Measurements from ENCODE around the gene CFAP410. TPM values are rescaled to one million over a fixed set of nuclear protein-coding genes. Genes with fewer than 3 reads are reported as not detected.
"Not testable (repeated sequence)": the region's sequence is repeated elsewhere in the genome, so short reads cannot be mapped to it uniquely, and the experiment has no call there.

Gene CFAP410
- total RNA-seq, 3 donors from 2014 or later = 22.2 to 31.1 (median 27.8) TPM

- TF ChIP-seq POLR2AphosphoS5 (IDR thresholded peaks at IDR 0.05) (peak in 1 of 3 donors; percentile 47), POLR2A (IDR thresholded peaks at IDR 0.05) (no peak)
- Histone ChIP-seq H3K4me1 (no peaks in the 10 kb centered on the region), H3K27ac (no peak overlapping the region), H3K36me3 (no peaks in the 10 kb centered on the region), H3K27me3 (peaks cover 18 to 45% of the 10 kb centered on the region in 2 donors), H3K4me3 (no peak overlapping the region), H3K9me3 (no peaks in the 10 kb centered on the region)
- DNase-seq (ENCODE audit: low spot score in 2 of 2) = peak; percentile 77 to 79
- intact Hi-C loops (cut with DNase I; ENCODE audit: low total_unique reads) = no loop called here
These were observed 8.8 kb upstream of the CFAP410 start for GRCh38 chr21:44347911-44348451.

GRCh38 chr21:44345495-44345894 lies 6.3 kb upstream of the CFAP410 start:
- H3K4me1 ChIP-seq = no peaks in the 10 kb centered on the region
- intact Hi-C loops (cut with DNase I; ENCODE audit: low total_unique reads) = no loop called here
- H3K27me3 ChIP-seq = peaks cover 6 to 21% of the 10 kb centered on the region in 2 donors
- DNase-seq (ENCODE audit: low spot score in 2 of 2) = no peak
- H3K27ac ChIP-seq = no peak overlapping the region
- H3K4me3 ChIP-seq = no peak overlapping the region
- TF ChIP-seq POLR2AphosphoS5 (IDR thresholded peaks at IDR 0.05) = no peak
- TF ChIP-seq POLR2A (IDR thresholded peaks at IDR 0.05) = no peak
- TF ChIP-seq CTCF (IDR thresholded peaks at IDR 0.05) = no peak
- H3K9me3 ChIP-seq = no peaks in the 10 kb centered on the region
- H3K36me3 ChIP-seq = no peaks in the 10 kb centered on the region

- no peak for TF ChIP-seq CTCF (IDR thresholded peaks at IDR 0.05)
- no peak for TF ChIP-seq POLR2AphosphoS5 (IDR thresholded peaks at IDR 0.05)
- no peak for TF ChIP-seq POLR2A (IDR thresholded peaks at IDR 0.05)
- H3K9me3 ChIP-seq = no peaks in the 10 kb centered on the region
- no peak for DNase-seq (ENCODE audit: low spot score in 2 of 2)
- peaks cover 0 to 14% of the 10 kb centered on the region in 2 donors for H3K27me3 ChIP-seq
- H3K27ac ChIP-seq = no peak overlapping the region
- H3K36me3 ChIP-seq = no peaks in the 10 kb centered on the region
- no peak overlapping the region for H3K4me3 ChIP-seq
- intact Hi-C loops (cut with DNase I; ENCODE audit: low total_unique reads) = loop anchor here (5.0 kb wide), 1 partner anchor 1548 kb away; no protein-coding TSS in a partner anchor
- no peaks in the 10 kb centered on the region for H3K4me1 ChIP-seq
These were observed 5.5 kb upstream of the CFAP410 start for GRCh38 chr21:44344541-44345183.

- H3K4me1 ChIP-seq; H3K27ac ChIP-seq; H3K36me3 ChIP-seq; DNase-seq (ENCODE audit: low spot score in 2 of 2); H3K9me3 ChIP-seq; H3K27me3 ChIP-seq; H3K4me3 ChIP-seq: not testable (repeated sequence)
- intact Hi-C loops (cut with DNase I; ENCODE audit: low total_unique reads) = loop anchor here (5.0 kb wide), 1 partner anchor 1549 kb away; no protein-coding TSS in a partner anchor
These were observed 3.8 kb upstream of the CFAP410 start for GRCh38 chr21:44342981-44343380.

GRCh38 chr21:44341726-44342458 lies 2.7 kb upstream of the CFAP410 start:
- intact Hi-C loops (cut with DNase I; ENCODE audit: low total_unique reads) = loop anchor here (5.0 kb wide), 1 partner anchor 1550 kb away; no protein-coding TSS in a partner anchor
- not testable (repeated sequence) for H3K4me1 ChIP-seq; H3K36me3 ChIP-seq; H3K27me3 ChIP-seq; H3K4me3 ChIP-seq; H3K27ac ChIP-seq; DNase-seq (ENCODE audit: low spot score in 2 of 2); H3K9me3 ChIP-seq

GRCh38 chr21:44337941-44338895 lies 972 bp downstream of the CFAP410 start:
- H3K4me3 ChIP-seq = peak overlapping the region; percentile 44 to 89 (median 71)
- TF ChIP-seq POLR2A (IDR thresholded peaks at IDR 0.05) (no peak), CTCF (IDR thresholded peaks at IDR 0.05) (peak in 2 of 3 donors; percentile 34 to 50), POLR2AphosphoS5 (IDR thresholded peaks at IDR 0.05) (peak in 2 of 3 donors; percentile 17 to 38)
- intact Hi-C loops (cut with DNase I; ENCODE audit: low total_unique reads) = no loop called here
- H3K27me3 ChIP-seq = no peaks in the 10 kb centered on the region
- H3K4me1 ChIP-seq = peaks cover 0 to 7% of the 10 kb centered on the region in 2 donors
- H3K27ac ChIP-seq = peak overlapping the region; percentile 99
- H3K9me3 ChIP-seq = no peaks in the 10 kb centered on the region
- peak in 1 of 2 donors; percentile 78 for DNase-seq (ENCODE audit: low spot score in 2 of 2)
- H3K36me3 ChIP-seq = no peaks in the 10 kb centered on the region

Measured in breast epithelium (tissue), 4 donors.